Fibroblast of lung (primary cell): ENCODE results near the gene CES2. TPM values are rescaled to one million over a fixed set of nuclear protein-coding genes. Genes with fewer than 3 reads are reported as not detected.
"Not testable (repeated sequence)": the region's sequence is repeated elsewhere in the genome, so short reads cannot be mapped to it uniquely, and the experiment has no call there.

ENCODE experiments used
- DNase-seq, 2 donors: peaks; one replicate each; pipeline versions ENCODE4 v3.0.0 to v3.0.0-alpha.2; 2010; ENCODE audit warnings: low read depth in 2 of 2
- H2AFZ ChIP-seq: 2 replicates; pipeline ENCODE4 v1.5.1; 2012; ENCODE audit warnings: low read length, control low read depth, inconsistent platforms
- H3K27ac ChIP-seq: 2 replicates; pipeline ENCODE4 v1.5.1; 2011; ENCODE audit warnings: low read length, control low read depth; ENCODE audit not compliant: insufficient read depth
- H3K27me3 ChIP-seq: 2 replicates; pipeline ENCODE4 v1.5.1; 2011; ENCODE audit warnings: mild to moderate bottlenecking, low read length; ENCODE audit not compliant: control insufficient read depth, insufficient read depth
- H3K36me3 ChIP-seq: 2 replicates; pipeline ENCODE4 v1.5.1; 2011; ENCODE audit warnings: low read length; ENCODE audit not compliant: control insufficient read depth, insufficient read depth
- H3K4me1 ChIP-seq: 2 replicates; pipeline ENCODE4 v1.5.1; 2011; ENCODE audit warnings: low read length; ENCODE audit not compliant: control insufficient read depth, insufficient read depth; ENCODE audit errors: extremely low read depth
- H3K4me2 ChIP-seq: 2 replicates; pipeline ENCODE4 v1.5.1; 2011; ENCODE audit warnings: low read length, control low read depth; ENCODE audit not compliant: insufficient read depth; ENCODE audit errors: extremely low read depth
- H3K4me3 ChIP-seq, 4 experiments: fragments of 200-600 bp in 1 of 4; sonication (generic) in 1 of 4; replicated peaks in 1 of 4; 2 replicates each; pipeline ENCODE4 v1.5.1; 2011 to 2016; ENCODE audit warnings: low read length in 4 of 4, low read depth in 3 of 4, mild to moderate bottlenecking in 3 of 4, control low read depth in 2 of 4, inconsistent platforms in 1 of 4, mixed read lengths in 1 of 4; ENCODE audit not compliant: insufficient read depth in 1 of 4; ENCODE audit errors: control extremely low read depth in 1 of 4
- H3K79me2 ChIP-seq: 2 replicates; pipeline ENCODE4 v1.5.1; 2012; ENCODE audit warnings: mild to moderate bottlenecking, low read length, inconsistent platforms; ENCODE audit not compliant: control insufficient read depth, insufficient read depth
- H3K9ac ChIP-seq: 2 replicates; pipeline ENCODE4 v1.5.1; 2011; ENCODE audit warnings: mild to moderate bottlenecking, low read length, control low read depth; ENCODE audit not compliant: insufficient read depth
- H3K9me3 ChIP-seq: 2 replicates; pipeline ENCODE4 v1.5.1; 2012; ENCODE audit warnings: low read depth, low read length; ENCODE audit not compliant: control insufficient read depth, insufficient read depth
- H4K20me1 ChIP-seq: 2 replicates; pipeline ENCODE4 v1.5.1; 2011; ENCODE audit warnings: low read length; ENCODE audit not compliant: control insufficient read depth, insufficient read depth; ENCODE audit errors: extremely low read depth
- CTCF ChIP-seq, 2 donors: IDR thresholded peaks in 1 of 2; conservative IDR thresholded peaks in 1 of 2; 1 replicate in 1 of 2; 2 replicates in 1 of 2; pipeline ENCODE4 v1.5.1; 2011 to 2012; ENCODE audit warnings: low read length in 2 of 2, control low read depth in 1 of 2, inconsistent platforms in 1 of 2, low read depth in 1 of 2, mild to moderate bottlenecking in 1 of 2
- EZH2 ChIP-seq: IDR thresholded peaks from 2 replicates; pipeline ENCODE4 v1.5.1; 2012; ENCODE audit warnings: low read length, control low read depth, mild to moderate bottlenecking; ENCODE audit errors: missing control alignments
- polyA plus RNA-seq, 2 donors: library from polyadenylated mRNA; depleted of rRNA in 1 of 2; stranded (reverse) in 1 of 2; unstranded in 1 of 2; fragments of >200 nt; gene quantifications; 2 replicates each; pipeline ENCODE4 v1.2.1, GENCODE V29; 2011 to 2012; ENCODE audit warnings: missing spikeins in 1 of 2
- total RNA-seq: library from RNA; depleted of rRNA; stranded (reverse); fragments of >200 nt; gene quantifications from 2 replicates; pipeline ENCODE4 v1.2.1, GENCODE V29; 2014

CES2 gene
- total and polyA plus RNA-seq, 2 donors (not counting 1 experiment from before 2014, with no cell fraction given) = 22.9 to 47.6 TPM

- Histone ChIP-seq H3K4me2 (no peak overlapping the region), H2AFZ (no peak overlapping the region), H3K27me3 (peaks cover 6% of the 10 kb centered on the region), H4K20me1 (no peaks in the 10 kb centered on the region), H3K4me3 (no peak overlapping the region), H3K4me1 (no peaks in the 10 kb centered on the region), H3K9me3 (no peaks in the 10 kb centered on the region), H3K36me3 (peaks cover 21% of the 10 kb centered on the region), H3K27ac (no peak overlapping the region), H3K9ac (no peak overlapping the region), H3K79me2 (no peaks in the 10 kb centered on the region)
- no peak for DNase-seq
- TF ChIP-seq CTCF (conservative IDR thresholded peaks at IDR 0.05 in 1 of 2, IDR thresholded peaks at IDR 0.05 in 1 of 2; ENCODE audit: low read depth in 1 of 2, low read length in 2 of 2) (no peak), EZH2 (no peak)
Measured at GRCh38 chr16:66944054-66944441, 8.7 kb downstream of the CES2 start.

GRCh38 chr16:66944971-66945370 is 9.7 kb downstream of the CES2 start:
- not testable (repeated sequence) for H3K4me1 ChIP-seq, H3K4me2 ChIP-seq, DNase-seq, H2AFZ ChIP-seq, H3K9me3 ChIP-seq, H4K20me1 ChIP-seq, H3K79me2 ChIP-seq, H3K9ac ChIP-seq, H3K27me3 ChIP-seq, H3K4me3 ChIP-seq, H3K27ac ChIP-seq
- peaks cover 21% of the 10 kb centered on the region for H3K36me3 ChIP-seq

DNA sequence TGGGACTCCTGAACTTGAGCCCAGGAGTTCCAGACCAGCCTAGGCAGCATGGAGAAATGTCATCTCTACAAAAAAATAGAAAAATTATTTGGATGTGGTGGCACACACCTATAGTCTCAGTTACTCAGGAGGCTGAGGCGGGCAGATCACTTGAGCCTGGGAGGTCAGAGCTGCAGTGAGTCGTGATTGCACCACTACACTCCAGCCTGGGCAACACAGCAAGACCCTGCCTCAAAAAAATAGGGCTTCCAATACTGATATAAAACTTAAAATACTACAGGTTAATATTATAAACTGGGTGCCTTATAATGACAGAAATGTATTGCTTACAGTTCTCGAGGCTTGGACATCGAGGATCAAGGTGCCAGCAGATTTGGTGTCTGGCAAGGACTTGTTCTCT is 10.6 kb downstream of the CES2 start:
- peaks cover 10% of the 10 kb centered on the region for H3K27me3 ChIP-seq
- H3K79me2 ChIP-seq = no peaks in the 10 kb centered on the region
- H3K36me3 ChIP-seq = peaks cover 16% of the 10 kb centered on the region
- H3K4me2 ChIP-seq = no peak overlapping the region
- H3K27ac ChIP-seq = no peak overlapping the region
- no peaks in the 10 kb centered on the region for H3K4me1 ChIP-seq
- H4K20me1 ChIP-seq = no peaks in the 10 kb centered on the region
- no peak for DNase-seq
- TF ChIP-seq CTCF (conservative IDR thresholded peaks at IDR 0.05 in 1 of 2, IDR thresholded peaks at IDR 0.05 in 1 of 2; ENCODE audit: low read depth in 1 of 2, low read length in 2 of 2) (no peak), EZH2 (no peak)
- H3K9me3 ChIP-seq = no peaks in the 10 kb centered on the region
- H2AFZ ChIP-seq = no peak overlapping the region
- no peak overlapping the region for H3K9ac ChIP-seq
- H3K4me3 ChIP-seq = no peak overlapping the region

GRCh38 chr16:66946541-66946940 is 11.2 kb downstream of the CES2 start:
- H3K27ac ChIP-seq = no peak overlapping the region
- TF ChIP-seq CTCF (conservative IDR thresholded peaks at IDR 0.05 in 1 of 2, IDR thresholded peaks at IDR 0.05 in 1 of 2; ENCODE audit: low read depth in 1 of 2, low read length in 2 of 2) (no peak), EZH2 (no peak)
- peaks cover 10% of the 10 kb centered on the region for H3K27me3 ChIP-seq
- peaks cover 15% of the 10 kb centered on the region for H3K36me3 ChIP-seq
- no peak overlapping the region for H3K4me2 ChIP-seq
- DNase-seq = no peak
- no peak overlapping the region for H2AFZ ChIP-seq
- H3K9ac ChIP-seq = no peak overlapping the region
- H3K4me3 ChIP-seq = no peak overlapping the region
- no peaks in the 10 kb centered on the region for H3K4me1 ChIP-seq
- no peaks in the 10 kb centered on the region for H3K9me3 ChIP-seq
- no peaks in the 10 kb centered on the region for H4K20me1 ChIP-seq
- H3K79me2 ChIP-seq = no peaks in the 10 kb centered on the region
